K562 (cell line): ENCODE results near the gene PDZRN4. TPM values are rescaled to one million over a fixed set of nuclear protein-coding genes. Genes with fewer than 3 reads are reported as not detected.

Experiments
- ATAC-seq: fragments of 200-7000 bp; cut with Tn5 transposase; 3 replicates; pipeline ENCODE4 v1.9.1; 2020; ENCODE audit warnings: moderate library complexity
- BruUV-seq: library from RNA; stranded (reverse); fragments of 400-500 nt; replicated peaks from 2 replicates; lab custom pipeline; 2021; lab: Mats Ljungman, UMichigan
- CTCF ChIA-PET: fragments of 300-600 bp; formaldehyde crosslinking; extraction: SDS; loops from one replicate; lab custom pipeline; 2021; ENCODE audit warnings: low intra/inter-chr PET ratio; lab: Yijun Ruan, JAX
- POLR2A ChIA-PET: fragments of 300-600, 350-650 bp; sonication (Branson Sonifier 250); formaldehyde crosslinking; extraction: SDS; loops from one replicate; lab custom pipeline; 2021; ENCODE audit warnings: antibody characterized with exemption, inconsistent platforms; lab: Yijun Ruan, JAX
- DNase-seq, 4 experiments: peaks; one replicate each; pipeline versions ENCODE4 v3.0.0 to v3.0.0-alpha.2; 2011 to 2018; ENCODE audit warnings: low spot score in 3 of 4, mixed read lengths in 3 of 4; ENCODE audit errors: extremely low read depth in 1 of 4
- FAIRE-seq: peaks from 2 replicates; lab custom pipeline; 2011; peaks lifted over from hg19 to GRCh38; lab: Jason Lieb, UNC
- H2AFZ ChIP-seq: 2 replicates; pipeline ENCODE4 v1.6.0; 2011; ENCODE audit warnings: low read depth, low read length, control low read depth, inconsistent platforms
- H3K27ac ChIP-seq: fragments of 200-600 bp; 3 replicates; pipeline ENCODE4 v1.8.0; 2011; ENCODE audit warnings: low read depth, mild to moderate bottlenecking, control low read depth, inconsistent platforms, low read length, moderate library complexity, mixed read lengths; ENCODE audit errors: extremely low read depth
- H3K27me3 ChIP-seq, 2 experiments: fragments of 300-600 bp in 1 of 2; 2 replicates in 1 of 2; 3 replicates in 1 of 2; pipeline versions ENCODE4 v1.6.0 to v1.8.0; 2011; ENCODE audit warnings: inconsistent platforms in 2 of 2, low read length in 2 of 2, mild to moderate bottlenecking in 1 of 2, mixed read lengths in 1 of 2, moderate library complexity in 1 of 2; ENCODE audit not compliant: control insufficient read depth in 2 of 2, insufficient read depth in 2 of 2
- H3K36me3 ChIP-seq: fragments of 300-600 bp; 3 replicates; pipeline ENCODE4 v1.8.0; 2011; ENCODE audit warnings: mild to moderate bottlenecking, low read length, inconsistent platforms; ENCODE audit not compliant: control insufficient read depth, insufficient read depth
- H3K4me1 ChIP-seq, 2 experiments: fragments of 200-600 bp in 1 of 2; replicated peaks in 1 of 2; 2 replicates in 1 of 2; 3 replicates in 1 of 2; pipeline versions ENCODE4 v1.5.1 to v1.8.0; 2011; ENCODE audit warnings: inconsistent platforms in 2 of 2, low read length in 2 of 2, mild to moderate bottlenecking in 1 of 2, mixed read lengths in 1 of 2, moderate library complexity in 1 of 2; ENCODE audit not compliant: control insufficient read depth in 2 of 2, insufficient read depth in 2 of 2
- H3K4me2 ChIP-seq: 2 replicates; pipeline ENCODE4 v1.6.1; 2011; ENCODE audit warnings: low read length, control low read depth, inconsistent platforms, mixed read lengths; ENCODE audit not compliant: insufficient read depth
- H3K4me3 ChIP-seq: fragments of 200-600 bp; sonication (generic), shearing (Covaris generic); 2 replicates; pipeline ENCODE4 v1.5.1; 2016; ENCODE audit warnings: control low read depth, inconsistent platforms
- H3K79me2 ChIP-seq: fragments of 200-600 bp; 3 replicates; pipeline ENCODE4 v1.8.0; 2011; ENCODE audit warnings: low read length, inconsistent platforms; ENCODE audit not compliant: control insufficient read depth, insufficient read depth
- H3K9ac ChIP-seq, 2 experiments: 2 replicates each; pipeline versions ENCODE4 v1.6.0 to v1.6.1; 2011; ENCODE audit warnings: low read depth in 2 of 2, low read length in 2 of 2, control low read depth in 1 of 2, inconsistent platforms in 1 of 2, mild to moderate bottlenecking in 1 of 2, mixed read lengths in 1 of 2; ENCODE audit not compliant: insufficient read depth in 1 of 2
- H3K9me1 ChIP-seq: one replicate; pipeline ENCODE4 v1.6.0; 2011; ENCODE audit warnings: inconsistent platforms, mild to moderate bottlenecking, low read length, moderate library complexity; ENCODE audit not compliant: control insufficient read depth, insufficient read depth
- H3K9me3 ChIP-seq: replicated peaks from 2 replicates; pipeline ENCODE4 v1.5.1; 2011; ENCODE audit warnings: low read depth, low read length, inconsistent platforms; ENCODE audit not compliant: control insufficient read depth, insufficient read depth
- H4K20me1 ChIP-seq: replicated peaks from 2 replicates; pipeline ENCODE4 v1.6.1; 2011; ENCODE audit warnings: low read length, inconsistent platforms, mixed read lengths; ENCODE audit not compliant: control insufficient read depth, insufficient read depth
- BHLHE40 ChIP-seq: IDR thresholded peaks from 2 replicates; pipeline ENCODE4 v1.6.1; 2011; ENCODE audit warnings: low read length, improper control_type of control experiment
- BRD4 ChIP-seq: fragments of 200-600 bp; sonication (generic); IDR thresholded peaks from 2 replicates; pipeline ENCODE4 v1.6.1; 2017; ENCODE audit warnings: inconsistent platforms
- EP400 ChIP-seq: fragments of 450-650 bp; IDR thresholded peaks from 2 replicates; pipeline ENCODE4 v1.6.1; 2017; ENCODE audit warnings: antibody characterized with exemption, mild to moderate bottlenecking, moderate library complexity
- MIER1 ChIP-seq: fragments of 450-650 bp; IDR thresholded peaks from 2 replicates; pipeline ENCODE4 v1.6.1; 2016; ENCODE audit warnings: antibody characterized with exemption, mild to moderate bottlenecking, low read depth
- MTF1 ChIP-seq: fragments of 250-450 bp; sonication (Bioruptor Pico); IDR thresholded peaks from 2 replicates; pipeline ENCODE4 v1.9.0; 2021; ENCODE audit warnings: moderate library complexity, mild to moderate bottlenecking, inconsistent platforms, borderline replicate concordance
- MXI1 ChIP-seq: IDR thresholded peaks from 2 replicates; pipeline ENCODE4 v1.6.1; 2011; ENCODE audit warnings: low read depth, mild to moderate bottlenecking, improper control_type of control experiment, low read length
- NCOA2 ChIP-seq, 2 experiments: fragments of 450-650 bp; IDR thresholded peaks; 2 replicates each; pipeline ENCODE4 v1.6.1; 2018; ENCODE audit warnings: mild to moderate bottlenecking in 2 of 2, moderate library complexity in 1 of 2; ENCODE audit not compliant: partially characterized antibody in 2 of 2
- RBBP5 ChIP-seq: fragments of 200-600 bp; sonication (generic); IDR thresholded peaks from 2 replicates; pipeline ENCODE4 v1.6.1; 2012; ENCODE audit warnings: borderline replicate concordance, mild to moderate bottlenecking, low read length, control low read depth, inconsistent platforms; ENCODE audit not compliant: insufficient read depth, poor library complexity, severe bottlenecking
- SIN3B ChIP-seq: fragments of 450-650 bp; IDR thresholded peaks from 2 replicates; pipeline ENCODE4 v1.6.1; 2017; ENCODE audit warnings: low read depth, mild to moderate bottlenecking, moderate library complexity
- SMARCB1 ChIP-seq: IDR thresholded peaks from 2 replicates; pipeline ENCODE4 v1.6.1; 2011; ENCODE audit warnings: improper control_type of control experiment, low read depth; ENCODE audit not compliant: insufficient read length
- TCF7L2 ChIP-seq: fragments of 150-350 bp; IDR thresholded peaks from 2 replicates; pipeline ENCODE4 v1.6.1; 2016; ENCODE audit warnings: low read depth, mild to moderate bottlenecking, low read length, moderate library complexity
- ZC3H11A ChIP-seq: IDR thresholded peaks from 2 replicates; pipeline ENCODE4 v1.6.1; 2012; ENCODE audit warnings: low read depth, low read length, improper control_type of control experiment
- ZNF140 ChIP-seq: fragments of 250-450 bp; sonication (Bioruptor Pico); IDR thresholded peaks from 2 replicates; pipeline ENCODE4 v1.8.0; 2021; ENCODE audit warnings: moderate library complexity, mild to moderate bottlenecking, inconsistent platforms
- ZNF263 ChIP-seq: sonication (generic); formaldehyde crosslinking; IDR thresholded peaks from 2 replicates; pipeline ENCODE4 v1.8.0; 2022; ENCODE audit warnings: mild to moderate bottlenecking, missing genetic modification reagents, borderline replicate concordance
- WGBS: fragments of 100-300 bp; shearing (Covaris generic); methylation state at CpG from one replicate; pipeline ENCODE4 v1.1.6; 2016; ENCODE audit warnings: low coverage, mixed read lengths; ENCODE audit not compliant: insufficient coverage; ENCODE audit errors: missing lambda C conversion rate; 5-methylcytosine and 5-hydroxymethylcytosine counted together
- in situ Hi-C: fragments of 300-500 bp; cut with MboI; formaldehyde crosslinking; loops from 4 replicates; pipeline ENCODE4 v1.15.0; 2018; ENCODE audit warnings: inconsistent platforms, mixed read lengths
- intact Hi-C: fragments of 100-400 bp; cut with micrococcal nuclease; formaldehyde crosslinking; loops from 2 replicates; pipeline ENCODE4 v1.14.2; 2022
- polyA plus RNA-seq, 8 experiments: library from polyadenylated mRNA; depleted of rRNA in 4 of 8; stranded (reverse) in 5 of 8; unstranded in 3 of 8; fragments of >200 nt; fragmentation: Nextera tagmentation in 2 of 8; fragmentation: Illumina TruSeq in 1 of 8; extraction: Ambion mirVana in 2 of 8; extraction: Trizol in 1 of 8; gene quantifications; 2 replicates each; pipeline versions ENCODE4 v1.2.1 to v1.2.3, GENCODE V29; 2011 to 2014; ENCODE audit warnings: inconsistent platforms in 1 of 8, missing spikeins in 1 of 8
- total RNA-seq, 7 experiments: library from RNA; depleted of rRNA in 6 of 7; stranded (reverse); fragments of >200 nt in 6 of 7; fragmentation: Illumina TruSeq in 2 of 7; extraction: Trizol in 2 of 7; gene quantifications; 2 replicates each; pipeline versions ENCODE4 v1.2.1 to v1.2.3, GENCODE V29; 2011 to 2021; ENCODE audit warnings: low replicate concordance in 1 of 7
- TF ChIP-seq, protein P1 (sequence below): fragments of 450-650 bp; IDR thresholded peaks from 2 replicates; pipeline ENCODE4 v1.6.1; 2017; ENCODE audit warnings: antibody characterized with exemption
- TF ChIP-seq, protein P2 (sequence below): fragments of 450-650 bp; IDR thresholded peaks from 2 replicates; pipeline ENCODE4 v1.6.1; 2016; ENCODE audit warnings: low read depth, mild to moderate bottlenecking, moderate library complexity
- TF ChIP-seq, protein P3 (sequence below): IDR thresholded peaks from 2 replicates; pipeline ENCODE4 v1.6.1; 2011; ENCODE audit not compliant: insufficient read length; ENCODE audit errors: extremely low read depth
- TF ChIP-seq, protein P4 (sequence below): fragments of 450-650 bp; IDR thresholded peaks from 2 replicates; pipeline ENCODE4 v1.7.0; 2016; ENCODE audit warnings: borderline replicate concordance

The PDZRN4 gene
- total and polyA plus RNA-seq, 9 of the 15 experiments (the other 6 are each of a cell fraction or from before 2014, with no cell fraction given): not detected

DNA sequence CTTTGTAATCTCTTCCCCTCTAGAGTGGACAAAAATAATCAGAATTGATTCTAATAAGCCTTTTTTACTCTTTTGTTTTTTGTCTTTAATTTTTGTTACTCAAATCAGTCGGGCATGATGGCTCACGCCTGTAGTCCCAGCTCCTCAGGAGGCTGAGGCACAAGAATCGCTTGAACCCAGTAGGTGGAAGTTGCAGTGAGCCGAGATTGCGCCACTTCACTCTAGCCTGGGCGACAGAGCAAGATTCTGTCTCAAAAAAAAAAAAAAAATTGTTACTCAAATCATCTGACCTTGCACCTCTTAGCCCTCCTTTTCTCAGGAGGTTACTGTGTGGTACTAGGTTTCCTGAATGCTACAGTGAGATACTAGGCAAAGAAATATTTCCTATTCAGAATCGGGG lies 280.6 kb downstream of the PDZRN4 start (continued):
- TF ChIP-seq, protein P1, sequence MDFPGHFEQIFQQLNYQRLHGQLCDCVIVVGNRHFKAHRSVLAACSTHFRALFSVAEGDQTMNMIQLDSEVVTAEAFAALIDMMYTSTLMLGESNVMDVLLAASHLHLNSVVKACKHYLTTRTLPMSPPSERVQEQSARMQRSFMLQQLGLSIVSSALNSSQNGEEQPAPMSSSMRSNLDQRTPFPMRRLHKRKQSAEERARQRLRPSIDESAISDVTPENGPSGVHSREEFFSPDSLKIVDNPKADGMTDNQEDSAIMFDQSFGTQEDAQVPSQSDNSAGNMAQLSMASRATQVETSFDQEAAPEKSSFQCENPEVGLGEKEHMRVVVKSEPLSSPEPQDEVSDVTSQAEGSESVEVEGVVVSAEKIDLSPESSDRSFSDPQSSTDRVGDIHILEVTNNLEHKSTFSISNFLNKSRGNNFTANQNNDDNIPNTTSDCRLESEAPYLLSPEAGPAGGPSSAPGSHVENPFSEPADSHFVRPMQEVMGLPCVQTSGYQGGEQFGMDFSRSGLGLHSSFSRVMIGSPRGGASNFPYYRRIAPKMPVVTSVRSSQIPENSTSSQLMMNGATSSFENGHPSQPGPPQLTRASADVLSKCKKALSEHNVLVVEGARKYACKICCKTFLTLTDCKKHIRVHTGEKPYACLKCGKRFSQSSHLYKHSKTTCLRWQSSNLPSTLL: no peak
- no peak for TF ChIP-seq SIN3B
- no peak for TF ChIP-seq BRD4

DNA sequence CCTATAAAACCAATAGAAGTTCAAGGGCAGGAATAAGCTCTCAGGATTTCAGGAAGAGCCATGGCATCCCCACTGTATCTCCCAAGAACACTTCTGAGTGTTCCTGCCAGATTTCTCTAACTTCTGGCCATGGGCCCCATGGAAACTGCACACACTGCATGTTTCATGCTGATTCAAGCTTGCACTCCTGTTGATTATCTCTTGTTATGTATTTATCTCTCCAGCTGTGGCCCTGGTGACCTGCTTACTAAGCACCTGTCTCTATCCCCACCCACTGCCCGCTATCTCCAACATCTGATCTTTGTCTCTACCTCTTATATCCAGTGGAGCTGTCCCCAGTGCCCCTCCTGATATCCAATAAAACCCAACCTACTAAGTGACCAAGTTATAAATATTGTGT lies 285.3 kb downstream of the PDZRN4 start:
- FAIRE-seq: no peak
- ChIA-PET CTCF (no interaction called here), POLR2A (interaction anchor here (0.6 kb wide), 1 partner anchor 57 kb away, joined by 3 read pairs; no protein-coding TSS in a partner anchor)
- no peaks in the 10 kb centered on the region for H4K20me1 ChIP-seq
- H3K27ac ChIP-seq: no peak overlapping the region
- no peak overlapping the region for H3K9ac ChIP-seq
- no peak for ATAC-seq
- H3K79me2 ChIP-seq: no peaks in the 10 kb centered on the region
- in situ Hi-C loops: no loop called here
- intact Hi-C loops: no loop called here
- no peak overlapping the region for H2AFZ ChIP-seq
- H3K4me3 ChIP-seq: no peak overlapping the region
- H3K9me3 ChIP-seq: no peaks in the 10 kb centered on the region
- H3K4me2 ChIP-seq: no peak overlapping the region
- H3K9me1 ChIP-seq: no peaks in the 10 kb centered on the region
- 5% methylated on average over 1 of the region's 1 CpG for WGBS
- no peaks in the 10 kb centered on the region for H3K4me1 ChIP-seq
- no TSS peak for BruUV-seq
- no peaks in the 10 kb centered on the region for H3K27me3 ChIP-seq
- no peaks in the 10 kb centered on the region for H3K36me3 ChIP-seq
- DNase-seq: no peak
- TF ChIP-seq, protein P2, sequence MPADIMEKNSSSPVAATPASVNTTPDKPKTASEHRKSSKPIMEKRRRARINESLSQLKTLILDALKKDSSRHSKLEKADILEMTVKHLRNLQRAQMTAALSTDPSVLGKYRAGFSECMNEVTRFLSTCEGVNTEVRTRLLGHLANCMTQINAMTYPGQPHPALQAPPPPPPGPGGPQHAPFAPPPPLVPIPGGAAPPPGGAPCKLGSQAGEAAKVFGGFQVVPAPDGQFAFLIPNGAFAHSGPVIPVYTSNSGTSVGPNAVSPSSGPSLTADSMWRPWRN: no peak
- TF ChIP-seq BHLHE40: no peak
- TF ChIP-seq ZNF263 (CRISPR knock-in tag): no peak
- no peak for TF ChIP-seq SMARCB1
- no peak for TF ChIP-seq TCF7L2
- TF ChIP-seq EP400: no peak
- TF ChIP-seq MTF1 (CRISPR knock-in tag): no peak
- TF ChIP-seq ZNF140 (CRISPR knock-in tag): no peak
- TF ChIP-seq RBBP5: no peak
- TF ChIP-seq, protein P3, sequence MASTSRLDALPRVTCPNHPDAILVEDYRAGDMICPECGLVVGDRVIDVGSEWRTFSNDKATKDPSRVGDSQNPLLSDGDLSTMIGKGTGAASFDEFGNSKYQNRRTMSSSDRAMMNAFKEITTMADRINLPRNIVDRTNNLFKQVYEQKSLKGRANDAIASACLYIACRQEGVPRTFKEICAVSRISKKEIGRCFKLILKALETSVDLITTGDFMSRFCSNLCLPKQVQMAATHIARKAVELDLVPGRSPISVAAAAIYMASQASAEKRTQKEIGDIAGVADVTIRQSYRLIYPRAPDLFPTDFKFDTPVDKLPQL: no peak
- TF ChIP-seq, protein P4, sequence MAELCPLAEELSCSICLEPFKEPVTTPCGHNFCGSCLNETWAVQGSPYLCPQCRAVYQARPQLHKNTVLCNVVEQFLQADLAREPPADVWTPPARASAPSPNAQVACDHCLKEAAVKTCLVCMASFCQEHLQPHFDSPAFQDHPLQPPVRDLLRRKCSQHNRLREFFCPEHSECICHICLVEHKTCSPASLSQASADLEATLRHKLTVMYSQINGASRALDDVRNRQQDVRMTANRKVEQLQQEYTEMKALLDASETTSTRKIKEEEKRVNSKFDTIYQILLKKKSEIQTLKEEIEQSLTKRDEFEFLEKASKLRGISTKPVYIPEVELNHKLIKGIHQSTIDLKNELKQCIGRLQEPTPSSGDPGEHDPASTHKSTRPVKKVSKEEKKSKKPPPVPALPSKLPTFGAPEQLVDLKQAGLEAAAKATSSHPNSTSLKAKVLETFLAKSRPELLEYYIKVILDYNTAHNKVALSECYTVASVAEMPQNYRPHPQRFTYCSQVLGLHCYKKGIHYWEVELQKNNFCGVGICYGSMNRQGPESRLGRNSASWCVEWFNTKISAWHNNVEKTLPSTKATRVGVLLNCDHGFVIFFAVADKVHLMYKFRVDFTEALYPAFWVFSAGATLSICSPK: no peak
- no peak for TF ChIP-seq MIER1
- no peak for TF ChIP-seq MXI1
- TF ChIP-seq ZC3H11A: no peak
- no peak for TF ChIP-seq NCOA2 (IDR thresholded peaks at IDR 0.05; ENCODE audit: partially characterized antibody in 2 of 2)
